Tibial nerve (tissue), 4 donors: ENCODE results near the gene TAX1BP1. TPM values are rescaled to one million over a fixed set of nuclear protein-coding genes. Genes with fewer than 3 reads are reported as not detected.

Source experiments
- DNase-seq, 2 donors: peaks; one replicate each; pipeline ENCODE4 v3.0.0-alpha.2; 2019; ENCODE audit warnings: low spot score in 2 of 2
- H3K27ac ChIP-seq, 4 donors: fragments of 200-600 bp; sonication (generic) in 3 of 4; one replicate each; pipeline ENCODE4 v1.5.1; 2017 to 2019; ENCODE audit warnings: mild to moderate bottlenecking in 1 of 4
- H3K27me3 ChIP-seq, 2 donors: fragments of 200-600 bp; sonication (generic) in 1 of 2; one replicate each; pipeline versions ENCODE4 v1.5.1 to v1.6.0; 2017 to 2019
- H3K36me3 ChIP-seq, 3 donors: fragments of 200-600 bp; sonication (generic); one replicate each; pipeline ENCODE4 v1.5.1; 2018 to 2019
- H3K4me1 ChIP-seq, 4 donors: fragments of 200-600 bp; sonication (generic) in 3 of 4; one replicate each; pipeline ENCODE4 v1.5.1; 2017 to 2019
- H3K4me3 ChIP-seq, 4 donors: fragments of 200-600 bp; sonication (generic) in 3 of 4; one replicate each; pipeline ENCODE4 v1.5.1; 2017 to 2019; ENCODE audit warnings: mild to moderate bottlenecking in 1 of 4, moderate library complexity in 1 of 4
- H3K9me3 ChIP-seq, 4 donors: fragments of 200-600 bp; sonication (generic) in 3 of 4; one replicate each; pipeline ENCODE4 v1.5.1; 2017 to 2019
- EP300 ChIP-seq, 2 donors: sonication (generic); formaldehyde crosslinking; IDR thresholded peaks; one replicate each; pipeline ENCODE4 v1.6.1; 2017; ENCODE audit warnings: antibody characterized with exemption in 2 of 2, mild to moderate bottlenecking in 1 of 2
- POLR2A ChIP-seq, 2 donors: fragments of 450-650 bp; IDR thresholded peaks; one replicate each; pipeline ENCODE4 v1.6.1; 2017; ENCODE audit warnings: antibody characterized with exemption in 2 of 2, mild to moderate bottlenecking in 2 of 2, moderate library complexity in 2 of 2
- WGBS, 2 donors: methylation state at CpG; one replicate each; pipeline ENCODE4 v1.1.5; 2018; 5-methylcytosine and 5-hydroxymethylcytosine counted together
- total RNA-seq, 4 donors: library from RNA; depleted of rRNA; stranded (reverse); fragments of >200 nt; gene quantifications; one replicate each; pipeline ENCODE4 v1.1.0, GENCODE V29; 2016
- TF ChIP-seq, protein P1 (sequence below), 5 experiments: fragments of 200-600 bp in 3 of 5; fragments of 450-650 bp in 2 of 5; sonication (generic) in 3 of 5; IDR thresholded peaks; one replicate each; pipeline ENCODE4 v1.5.1; 2016 to 2019; ENCODE audit warnings: antibody characterized with exemption in 5 of 5, mild to moderate bottlenecking in 3 of 5, moderate library complexity in 2 of 5

TAX1BP1 gene
- total RNA-seq, 4 donors from 2014 or later: 52.8 to 89.6 (median 71.8) TPM

DNA sequence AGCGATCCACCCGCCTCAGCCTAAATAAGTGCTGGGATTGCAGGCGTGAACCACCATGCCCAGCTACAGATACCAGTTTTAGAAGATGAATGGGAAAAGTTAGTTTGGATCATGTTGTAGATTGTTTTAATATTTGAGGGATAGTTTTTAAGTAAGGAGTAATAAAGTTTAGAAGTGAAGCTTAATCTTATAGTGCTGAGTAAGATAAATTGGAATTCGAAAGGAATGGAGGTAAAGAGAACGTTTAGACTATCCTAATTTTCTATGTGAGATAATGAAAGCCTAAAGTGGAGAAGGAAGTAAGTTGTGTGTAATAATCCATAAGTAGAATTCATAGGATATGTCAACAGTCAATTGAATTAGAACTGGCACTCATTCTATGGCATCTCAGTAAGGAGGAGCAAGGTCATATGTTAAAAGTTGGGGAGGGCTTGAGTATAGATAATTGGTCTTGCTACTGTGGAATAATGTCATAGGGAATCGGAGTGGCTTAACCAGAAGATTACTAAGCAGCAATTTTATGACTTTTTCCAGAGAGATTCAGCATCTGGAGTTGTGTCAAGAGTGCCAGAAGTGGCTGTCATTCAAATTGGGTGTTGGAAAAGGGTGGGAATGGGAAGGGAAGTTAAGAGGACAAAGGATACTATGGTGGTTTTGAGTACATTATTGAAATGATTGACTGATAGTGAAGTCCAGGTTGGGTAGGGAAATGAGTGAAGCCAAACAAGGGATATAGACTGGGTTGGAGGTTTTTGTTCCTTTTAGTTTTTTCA is 12.1 kb downstream of the TAX1BP1 start:
- H3K36me3 ChIP-seq: peaks cover 0 to 44% (median 7%) of the 10 kb centered on the region in 3 donors

DNA sequence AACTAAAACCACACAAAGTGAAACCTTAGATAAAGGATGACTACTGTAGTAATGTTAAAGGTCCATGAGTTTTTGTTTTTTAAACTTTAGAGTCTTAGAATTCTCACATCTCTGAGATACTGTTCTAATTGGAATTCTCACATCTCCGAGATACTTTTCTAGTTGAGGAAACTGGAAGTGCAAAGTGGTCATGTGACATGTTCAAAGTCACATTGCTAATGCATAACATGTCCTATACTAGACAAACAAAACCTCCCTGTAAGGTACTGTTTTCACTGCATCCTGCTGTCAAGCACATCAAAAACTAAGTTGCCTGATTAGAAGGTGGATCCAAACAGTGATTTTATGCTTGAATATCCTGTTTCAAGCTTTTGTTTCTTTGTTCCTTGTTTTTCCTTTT is 13.9 kb downstream of the TAX1BP1 start:
- H3K36me3 ChIP-seq: peaks cover 0 to 53% (median 7%) of the 10 kb centered on the region in 3 donors

More for the DNA sequence above, 12.1 kb downstream of the TAX1BP1 start:
- Histone ChIP-seq H3K4me3 (no peak overlapping the region), H3K27me3 (no peaks in the 10 kb centered on the region), H3K27ac (no peak overlapping the region), H3K4me1 (peaks cover 0 to 7% (median under 1%) of the 10 kb centered on the region in 4 donors), H3K9me3 (no peaks in the 10 kb centered on the region)
- TF ChIP-seq EP300 (IDR thresholded peaks at IDR 0.05) (no peak), POLR2A (IDR thresholded peaks at IDR 0.05) (no peak)
- TF ChIP-seq, protein P1, sequence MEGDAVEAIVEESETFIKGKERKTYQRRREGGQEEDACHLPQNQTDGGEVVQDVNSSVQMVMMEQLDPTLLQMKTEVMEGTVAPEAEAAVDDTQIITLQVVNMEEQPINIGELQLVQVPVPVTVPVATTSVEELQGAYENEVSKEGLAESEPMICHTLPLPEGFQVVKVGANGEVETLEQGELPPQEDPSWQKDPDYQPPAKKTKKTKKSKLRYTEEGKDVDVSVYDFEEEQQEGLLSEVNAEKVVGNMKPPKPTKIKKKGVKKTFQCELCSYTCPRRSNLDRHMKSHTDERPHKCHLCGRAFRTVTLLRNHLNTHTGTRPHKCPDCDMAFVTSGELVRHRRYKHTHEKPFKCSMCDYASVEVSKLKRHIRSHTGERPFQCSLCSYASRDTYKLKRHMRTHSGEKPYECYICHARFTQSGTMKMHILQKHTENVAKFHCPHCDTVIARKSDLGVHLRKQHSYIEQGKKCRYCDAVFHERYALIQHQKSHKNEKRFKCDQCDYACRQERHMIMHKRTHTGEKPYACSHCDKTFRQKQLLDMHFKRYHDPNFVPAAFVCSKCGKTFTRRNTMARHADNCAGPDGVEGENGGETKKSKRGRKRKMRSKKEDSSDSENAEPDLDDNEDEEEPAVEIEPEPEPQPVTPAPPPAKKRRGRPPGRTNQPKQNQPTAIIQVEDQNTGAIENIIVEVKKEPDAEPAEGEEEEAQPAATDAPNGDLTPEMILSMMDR (IDR thresholded peaks at IDR 0.05): no peak
- no peak for DNase-seq
- 92% methylated on average over 6 of the region's 6 CpGs for WGBS, 2 donors

DNA sequence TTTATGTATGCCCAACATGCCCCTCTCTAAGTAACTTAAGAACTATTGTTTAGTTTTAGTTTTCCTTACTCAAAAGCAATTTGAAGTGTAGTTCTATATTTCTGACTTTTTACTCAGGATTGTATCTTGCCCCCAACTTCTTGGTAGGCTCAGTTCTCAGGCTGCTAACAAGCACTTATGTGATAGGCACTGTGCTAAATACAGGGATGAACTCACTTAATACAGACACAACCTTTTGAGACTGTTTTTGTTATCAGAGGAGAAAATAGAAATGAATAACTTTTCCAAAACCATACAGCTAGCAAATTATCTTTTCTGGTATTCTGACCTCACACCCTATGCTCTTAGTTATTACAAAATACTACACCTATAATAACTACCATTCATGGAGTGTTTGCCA is 16.3 kb downstream of the TAX1BP1 start:
- peaks cover 0 to 31% (median 0%) of the 10 kb centered on the region in 3 donors for H3K36me3 ChIP-seq
- no peak overlapping the region for H3K4me3 ChIP-seq
- TF ChIP-seq EP300 (IDR thresholded peaks at IDR 0.05) (no peak), POLR2A (IDR thresholded peaks at IDR 0.05) (no peak)
- TF ChIP-seq, protein P1 (IDR thresholded peaks at IDR 0.05): no peak
- no peaks in the 10 kb centered on the region for H3K27me3 ChIP-seq
- no peaks in the 10 kb centered on the region for H3K9me3 ChIP-seq
- H3K27ac ChIP-seq: no peak overlapping the region
- DNase-seq: no peak
- H3K4me1 ChIP-seq: no peaks in the 10 kb centered on the region

More for the DNA sequence above, 13.9 kb downstream of the TAX1BP1 start:
- Histone ChIP-seq H3K27me3 (no peaks in the 10 kb centered on the region), H3K4me3 (no peak overlapping the region), H3K4me1 (no peaks in the 10 kb centered on the region), H3K27ac (no peak overlapping the region), H3K9me3 (no peaks in the 10 kb centered on the region)
- no peak for DNase-seq
- 65 to 84% methylated on average over 1 of the region's 1 CpG for WGBS, 2 donors
- no peak for TF ChIP-seq EP300 (IDR thresholded peaks at IDR 0.05)
- TF ChIP-seq, protein P1 (IDR thresholded peaks at IDR 0.05): no peak
- no peak for TF ChIP-seq POLR2A (IDR thresholded peaks at IDR 0.05)

DNA sequence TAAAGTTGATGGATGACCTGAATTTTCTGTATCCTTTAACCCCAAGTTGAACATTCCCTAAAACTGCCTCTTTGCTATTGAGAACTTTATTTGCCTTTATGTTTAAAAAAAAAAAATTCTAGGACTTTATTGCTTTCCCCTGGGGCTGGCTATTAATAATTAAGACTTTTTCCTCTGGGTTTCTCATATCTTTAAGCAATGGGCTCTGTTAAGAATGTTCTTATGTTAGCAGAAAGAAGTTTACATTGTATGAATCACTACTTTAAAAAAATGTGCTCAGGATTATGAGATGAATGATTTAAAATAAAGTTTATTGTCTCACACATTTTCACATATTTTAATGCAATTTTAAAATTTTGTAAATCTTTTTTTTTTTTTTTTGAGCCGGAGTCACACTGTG is 19.5 kb downstream of the TAX1BP1 start:
- no peaks in the 10 kb centered on the region for H3K4me1 ChIP-seq
- DNase-seq: no peak
- peaks cover 0 to 21% (median 0%) of the 10 kb centered on the region in 3 donors for H3K36me3 ChIP-seq
- no peaks in the 10 kb centered on the region for H3K27me3 ChIP-seq
- no peak overlapping the region for H3K27ac ChIP-seq
- no peak overlapping the region for H3K4me3 ChIP-seq
- 96 to 98% methylated on average over 1 of the region's 1 CpG for WGBS, 2 donors
- TF ChIP-seq, protein P1 (IDR thresholded peaks at IDR 0.05): no peak
- TF ChIP-seq POLR2A (IDR thresholded peaks at IDR 0.05): no peak
- no peak for TF ChIP-seq EP300 (IDR thresholded peaks at IDR 0.05)
- no peaks in the 10 kb centered on the region for H3K9me3 ChIP-seq

DNA sequence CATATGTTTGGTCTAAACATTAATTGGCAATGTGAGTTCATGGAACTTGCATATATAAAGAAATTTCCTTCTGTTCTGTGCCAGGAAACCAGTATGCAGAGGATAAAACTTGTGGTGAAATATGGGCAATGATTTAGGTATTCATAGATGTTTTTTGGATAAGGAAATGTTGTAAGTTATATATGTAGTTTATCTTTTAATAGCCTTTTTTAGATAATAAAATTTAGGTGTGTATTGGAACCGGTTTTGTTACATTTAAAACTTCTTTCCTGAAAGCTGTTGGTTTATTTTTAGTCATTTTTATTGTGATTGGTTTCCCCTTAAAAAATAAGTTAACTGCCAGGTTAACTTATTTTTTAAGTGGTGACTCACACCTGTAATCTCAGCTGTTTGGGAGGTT is 22.1 kb downstream of the TAX1BP1 start:
- Histone ChIP-seq H3K36me3 (peaks cover 0 to 33% (median 0%) of the 10 kb centered on the region in 3 donors), H3K27me3 (no peaks in the 10 kb centered on the region), H3K9me3 (no peaks in the 10 kb centered on the region), H3K27ac (no peak overlapping the region), H3K4me1 (no peaks in the 10 kb centered on the region), H3K4me3 (no peak overlapping the region)
- no peak for DNase-seq
- WGBS, 2 donors: 82 to 98% methylated on average over 1 of the region's 1 CpG
- TF ChIP-seq, protein P1 (IDR thresholded peaks at IDR 0.05): no peak
- TF ChIP-seq EP300 (IDR thresholded peaks at IDR 0.05): no peak
